Measurements from ENCODE around the gene KRTAP9-3. TPM values are rescaled to one million over a fixed set of nuclear protein-coding genes. Genes with fewer than 3 reads are reported as not detected.

The KRTAP9-3 gene
- total and polyA plus RNA-seq, 7 experiments from 2014 or later: not detected

DNA sequence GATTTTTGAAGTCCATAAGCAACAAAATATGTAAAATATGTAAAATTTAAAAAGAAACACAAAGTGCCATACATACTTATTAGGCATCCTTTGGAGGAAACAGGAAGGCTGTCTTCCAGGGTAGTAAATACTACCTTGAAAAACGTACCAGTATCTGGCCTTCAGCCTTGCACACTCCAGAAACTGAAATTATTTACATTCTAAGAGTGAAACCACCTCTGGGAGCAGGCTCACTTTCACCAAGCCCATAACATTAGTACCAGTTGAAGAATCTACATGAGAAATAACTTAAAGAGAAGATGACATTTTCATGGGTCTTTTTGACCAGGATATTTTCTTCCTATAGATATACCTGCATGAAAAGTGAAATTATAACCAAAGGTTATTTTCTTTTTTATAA lies 36.2 kb upstream of the KRTAP9-3 start:
- CTCF ChIA-PET: interaction anchor here (0.7 kb wide), 1 partner anchor 29 kb away, joined by 3 read pairs; no protein-coding TSS in a partner anchor
- H3K4me1 Mint-ChIP-seq: no peaks in the 10 kb centered on the region

DNA sequence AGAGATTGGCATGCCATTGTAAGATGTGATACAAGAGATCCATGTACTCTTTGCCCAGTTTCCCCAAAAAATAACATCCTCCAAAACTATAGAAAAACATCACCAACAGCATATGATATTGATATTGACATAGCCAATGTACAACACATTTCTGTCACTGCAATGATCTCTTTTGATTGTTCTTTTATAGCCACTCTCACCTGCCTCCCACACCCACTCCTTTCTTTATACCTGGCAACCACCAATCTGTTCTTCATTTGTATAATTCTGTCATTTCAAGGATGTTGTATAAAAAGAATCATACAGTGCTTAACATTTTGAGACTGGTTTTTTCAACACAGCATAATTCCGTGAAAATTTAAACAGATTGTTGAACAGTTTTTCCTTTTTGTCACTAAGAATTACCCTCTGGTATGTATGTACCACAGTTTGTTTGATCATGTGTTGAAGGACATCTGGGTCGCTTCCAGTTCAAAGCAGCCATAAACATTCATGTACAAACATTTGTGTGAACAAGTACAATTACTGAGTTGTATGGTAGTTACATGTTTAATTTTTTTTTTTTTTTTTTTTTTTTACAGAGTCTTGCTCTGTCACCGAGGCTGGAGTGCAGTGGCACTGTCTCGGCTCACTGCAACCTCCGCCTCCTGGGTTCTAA lies 32.7 kb upstream of the KRTAP9-3 start:
- POLR2A ChIA-PET: no interaction called here
- no peaks in the 10 kb centered on the region for H3K27me3 ChIP-seq (ENCODE audit: control insufficient read depth in 2 of 2, insufficient read depth in 2 of 2, low read length in 2 of 2)
- no peak overlapping the region for H3K27ac ChIP-seq (ENCODE audit: low read depth, low read length)
- Mint-ChIP-seq H3K4me3 (no peak overlapping the region), H3K9me3 (peaks cover 0 to 8% (median 3%) of the 10 kb centered on the region in 11 donors), H3K36me3 (peaks cover 0 to 4% (median 0%) of the 10 kb centered on the region in 5 donors), H3K27ac (peak overlapping the region in 2 of 9 donors; percentile 10 to 52), H3K27me3 (peaks cover 0 to 4% (median 0%) of the 10 kb centered on the region in 5 donors), H3K4me1 (no peaks in the 10 kb centered on the region)
- CTCF ChIA-PET: no interaction called here
- no peaks in the 10 kb centered on the region for H3K9me3 ChIP-seq (ENCODE audit: control insufficient read depth in 2 of 3, low read length in 3 of 3)
- no peak overlapping the region for H3K4me3 ChIP-seq (ENCODE audit: low read length)
- intact Hi-C loops (cut with micrococcal nuclease): no loop called here
- no peaks in the 10 kb centered on the region for H3K36me3 ChIP-seq (ENCODE audit: control insufficient read depth in 2 of 3, insufficient read depth in 3 of 3, low read length in 3 of 3)
- no peaks in the 10 kb centered on the region for H3K4me1 ChIP-seq (ENCODE audit: control insufficient read depth in 2 of 2, insufficient read depth in 2 of 2, low read length in 2 of 2)
- ATAC-seq (no peak), DNase-seq (no peak)

More for the DNA sequence above, 36.2 kb upstream of the KRTAP9-3 start:
- H3K27me3 ChIP-seq (ENCODE audit: control insufficient read depth in 2 of 2, insufficient read depth in 2 of 2, low read length in 2 of 2): no peaks in the 10 kb centered on the region
- ATAC-seq: no peak
- Mint-ChIP-seq H3K27me3 (peaks cover 0 to 4% (median 1%) of the 10 kb centered on the region in 5 donors), H3K27ac (no peak overlapping the region), H3K9me3 (peaks cover 0 to 10% (median 3%) of the 10 kb centered on the region in 11 donors), H3K36me3 (peaks cover 0 to 4% (median 0%) of the 10 kb centered on the region in 5 donors), H3K4me3 (no peak overlapping the region)
- no peaks in the 10 kb centered on the region for H3K36me3 ChIP-seq (ENCODE audit: control insufficient read depth in 2 of 3, insufficient read depth in 3 of 3, low read length in 3 of 3)
- no peak overlapping the region for H3K4me3 ChIP-seq (ENCODE audit: low read length)
- H3K9me3 ChIP-seq (ENCODE audit: control insufficient read depth in 2 of 3, low read length in 3 of 3): no peaks in the 10 kb centered on the region
- no peak overlapping the region for H3K27ac ChIP-seq (ENCODE audit: low read depth, low read length)
- POLR2A ChIA-PET: no interaction called here
- H3K4me1 ChIP-seq (ENCODE audit: control insufficient read depth in 2 of 2, insufficient read depth in 2 of 2, low read length in 2 of 2): no peaks in the 10 kb centered on the region
- intact Hi-C loops (cut with micrococcal nuclease): no loop called here
- DNase-seq: no peak

DNA sequence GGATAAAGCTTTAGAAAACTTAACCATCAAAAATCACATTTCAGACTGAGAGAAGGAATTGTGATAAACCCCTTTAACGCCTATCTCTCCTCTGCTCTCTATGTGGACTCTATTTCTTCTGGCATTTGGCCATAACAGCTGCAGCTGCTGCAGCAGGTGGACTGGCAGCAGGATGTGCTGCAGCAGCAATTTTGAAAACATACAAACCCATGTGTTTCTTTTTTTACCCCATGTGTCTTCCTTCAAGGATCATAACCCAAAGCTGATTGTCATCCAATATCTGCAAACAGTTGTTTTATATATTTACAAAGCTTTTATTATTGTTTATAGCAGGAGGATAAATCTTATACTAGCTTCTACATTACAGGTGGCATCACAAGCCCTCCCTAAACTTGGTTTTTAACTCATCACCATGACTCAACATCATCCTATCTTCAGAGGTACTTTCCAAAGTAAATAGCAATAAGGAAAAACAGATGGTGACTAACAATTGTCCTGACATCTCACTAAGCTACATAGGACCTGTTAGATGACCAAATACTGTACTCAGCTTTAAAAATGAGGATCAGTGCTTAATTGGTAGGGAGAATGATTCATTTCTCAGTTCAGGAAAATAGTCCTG lies 20.3 kb upstream of the KRTAP9-3 start:
- intact Hi-C loops (cut with micrococcal nuclease): loop anchor here in 1 of 2 donors (5.0 kb wide), 1 partner anchor 110 kb away; no protein-coding TSS in a partner anchor
- peaks cover 0 to 30% (median 12%) of the 10 kb centered on the region in 5 donors for H3K27me3 Mint-ChIP-seq
- H3K9me3 ChIP-seq (ENCODE audit: control insufficient read depth in 2 of 3, low read length in 3 of 3): no peaks in the 10 kb centered on the region
- no peak overlapping the region for H3K4me3 ChIP-seq (ENCODE audit: low read length)
- no peak overlapping the region for H3K27ac Mint-ChIP-seq
- no peak overlapping the region for H3K4me3 Mint-ChIP-seq
- H3K36me3 ChIP-seq (ENCODE audit: control insufficient read depth in 2 of 3, insufficient read depth in 3 of 3, low read length in 3 of 3): no peaks in the 10 kb centered on the region
- no peak overlapping the region for H3K27ac ChIP-seq (ENCODE audit: low read depth, low read length)
- no peaks in the 10 kb centered on the region for H3K36me3 Mint-ChIP-seq
- ATAC-seq (no peak), DNase-seq (peak in 1 of 9 donors; percentile 1)
- POLR2A ChIA-PET: interaction anchor here (0.8 kb wide), 1 partner anchor 95 kb away, joined by 3 read pairs; no protein-coding TSS in a partner anchor
- peaks cover 0 to 5% of the 10 kb centered on the region in 2 donors for H3K27me3 ChIP-seq (ENCODE audit: control insufficient read depth in 2 of 2, insufficient read depth in 2 of 2, low read length in 2 of 2)
- CTCF ChIA-PET: interaction anchor here (1.0 kb wide), 1 partner anchor 103 kb away, joined by 3 read pairs; no protein-coding TSS in a partner anchor
- peaks cover 0 to 13% (median 6%) of the 10 kb centered on the region in 7 donors for H3K4me1 Mint-ChIP-seq
- H3K9me3 Mint-ChIP-seq: peaks cover 0 to 6% (median 0%) of the 10 kb centered on the region in 11 donors
- no peaks in the 10 kb centered on the region for H3K4me1 ChIP-seq (ENCODE audit: control insufficient read depth in 2 of 2, insufficient read depth in 2 of 2, low read length in 2 of 2)

DNA sequence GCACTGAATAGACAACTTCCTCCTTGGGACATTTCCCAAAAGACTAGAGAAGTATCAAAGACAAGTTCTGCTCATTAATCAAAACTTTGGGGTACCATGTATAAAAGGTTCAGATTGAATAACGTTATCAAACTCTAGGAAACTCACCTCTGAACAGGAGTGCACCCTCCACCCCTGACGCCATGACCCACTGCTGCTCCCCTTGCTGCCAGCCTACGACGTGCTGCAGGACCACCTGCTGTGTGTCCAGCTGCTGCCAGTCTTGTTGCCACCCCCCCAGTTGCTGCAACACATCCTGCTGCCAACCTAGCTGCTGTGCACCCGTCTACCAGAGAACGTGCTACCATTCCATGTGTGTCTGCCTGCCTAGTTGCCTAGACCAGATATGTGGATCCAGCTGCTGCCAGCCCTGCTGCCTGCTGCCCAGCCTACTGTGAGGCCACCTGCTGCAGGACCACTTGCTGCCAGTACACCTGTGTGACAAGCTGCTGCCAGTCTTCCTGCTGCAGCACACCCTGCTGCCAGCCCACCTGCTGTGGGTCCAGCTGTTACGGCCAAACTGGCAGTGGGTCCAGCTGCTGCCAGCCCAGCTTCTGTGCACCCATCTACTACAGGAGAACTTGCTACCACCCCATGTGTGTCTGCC lies 19.6 kb upstream of the KRTAP9-3 start:
- H3K27ac Mint-ChIP-seq: peak overlapping the region in 1 of 9 donors; percentile 36

DNA sequence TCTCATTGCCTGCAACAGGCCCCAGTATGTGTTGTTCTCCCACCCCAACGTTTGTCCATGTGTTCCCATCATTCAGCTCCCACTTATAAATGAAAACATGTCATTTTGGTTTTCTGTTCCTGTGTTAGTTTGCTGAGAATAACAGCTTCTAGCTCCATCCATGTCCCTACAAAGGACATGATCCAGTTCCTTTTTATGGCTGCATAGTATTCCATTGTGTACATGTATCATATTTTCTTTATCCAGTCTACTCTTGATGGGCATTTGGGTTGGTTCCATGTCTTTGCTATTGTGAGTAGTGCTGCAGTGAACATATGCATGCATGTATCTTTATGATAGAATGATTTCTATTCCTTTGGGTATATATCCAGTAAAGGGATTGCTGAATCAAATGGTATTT lies 16.6 kb upstream of the KRTAP9-3 start:
- no peak overlapping the region for H3K27ac ChIP-seq (ENCODE audit: low read depth, low read length)
- DNase-seq (no peak), ATAC-seq (no peak)
- H3K4me3 ChIP-seq (ENCODE audit: low read length): no peak overlapping the region
- Mint-ChIP-seq H3K4me1 (peaks cover 0 to 13% (median 6%) of the 10 kb centered on the region in 7 donors), H3K4me3 (no peak overlapping the region), H3K9me3 (peaks cover 0 to 9% (median 0%) of the 10 kb centered on the region in 11 donors), H3K27me3 (peaks cover 0 to 15% (median 5%) of the 10 kb centered on the region in 5 donors), H3K36me3 (peaks cover 0 to 4% (median 0%) of the 10 kb centered on the region in 5 donors), H3K27ac (no peak overlapping the region)
- no peaks in the 10 kb centered on the region for H3K36me3 ChIP-seq (ENCODE audit: control insufficient read depth in 2 of 3, insufficient read depth in 3 of 3, low read length in 3 of 3)
- no peaks in the 10 kb centered on the region for H3K4me1 ChIP-seq (ENCODE audit: control insufficient read depth in 2 of 2, insufficient read depth in 2 of 2, low read length in 2 of 2)
- peaks cover 0 to 5% of the 10 kb centered on the region in 2 donors for H3K27me3 ChIP-seq (ENCODE audit: control insufficient read depth in 2 of 2, insufficient read depth in 2 of 2, low read length in 2 of 2)
- POLR2A ChIA-PET: interaction anchor here (0.6 kb wide), 1 partner anchor 1144 kb away, joined by 3 read pairs; no protein-coding TSS in a partner anchor
- no peaks in the 10 kb centered on the region for H3K9me3 ChIP-seq (ENCODE audit: control insufficient read depth in 2 of 3, low read length in 3 of 3)
- intact Hi-C loops (cut with micrococcal nuclease): no loop called here
- CTCF ChIA-PET: interaction anchor here (0.6 to 1.2 kb wide), 2 partner anchors 14 to 106 kb away, joined by 3 read pairs; no protein-coding TSS in a partner anchor

More for the DNA sequence above, 19.6 kb upstream of the KRTAP9-3 start:
- no peaks in the 10 kb centered on the region for H3K9me3 ChIP-seq (ENCODE audit: control insufficient read depth in 2 of 3, low read length in 3 of 3)
- DNase-seq (no peak), ATAC-seq (no peak)
- Mint-ChIP-seq H3K36me3 (no peaks in the 10 kb centered on the region), H3K9me3 (peaks cover 0 to 6% (median 0%) of the 10 kb centered on the region in 11 donors), H3K4me1 (peaks cover 0 to 13% (median 6%) of the 10 kb centered on the region in 7 donors), H3K27me3 (peaks cover 0 to 28% (median 15%) of the 10 kb centered on the region in 5 donors), H3K4me3 (no peak overlapping the region)
- H3K27me3 ChIP-seq (ENCODE audit: control insufficient read depth in 2 of 2, insufficient read depth in 2 of 2, low read length in 2 of 2): peaks cover 0 to 5% of the 10 kb centered on the region in 2 donors
- H3K36me3 ChIP-seq (ENCODE audit: control insufficient read depth in 2 of 3, insufficient read depth in 3 of 3, low read length in 3 of 3): no peaks in the 10 kb centered on the region
- H3K4me3 ChIP-seq (ENCODE audit: low read length): no peak overlapping the region
- H3K4me1 ChIP-seq (ENCODE audit: control insufficient read depth in 2 of 2, insufficient read depth in 2 of 2, low read length in 2 of 2): no peaks in the 10 kb centered on the region
- H3K27ac ChIP-seq (ENCODE audit: low read depth, low read length): no peak overlapping the region
- ChIA-PET POLR2A (interaction anchor here (0.8 kb wide), 1 partner anchor 94 kb away, joined by 3 read pairs; no protein-coding TSS in a partner anchor), CTCF (interaction anchor here (0.5 to 1.0 kb wide), 2 partner anchors 99 to 102 kb away, joined by 3 read pairs; no protein-coding TSS in a partner anchor)
- intact Hi-C loops (cut with micrococcal nuclease): loop anchor here in 1 of 2 donors (5.0 kb wide), 1 partner anchor 110 kb away; no protein-coding TSS in a partner anchor

DNA sequence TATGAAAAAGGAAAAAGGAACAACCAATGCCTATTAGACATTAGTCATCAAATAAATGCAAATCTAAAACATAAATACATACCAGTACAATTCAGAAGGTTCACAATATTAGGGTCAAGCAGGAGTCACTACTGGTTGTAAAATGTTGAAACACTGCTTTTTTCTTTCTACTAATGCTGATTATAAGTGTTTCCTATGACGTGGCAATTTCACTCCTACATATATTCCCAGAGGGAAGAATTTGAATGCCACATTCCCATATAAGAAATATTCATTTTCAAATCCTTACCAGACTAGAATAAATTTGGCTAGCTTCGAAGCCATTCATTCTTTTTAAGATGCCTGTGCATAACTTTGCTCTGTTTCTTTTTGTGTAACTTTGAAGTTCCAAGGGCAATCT lies 8.4 kb upstream of the KRTAP9-3 start:
- peaks cover 0 to 11% (median 0%) of the 10 kb centered on the region in 5 donors for H3K27me3 Mint-ChIP-seq
- Histone ChIP-seq H3K4me1 (ENCODE audit: control insufficient read depth in 2 of 2, insufficient read depth in 2 of 2, low read length in 2 of 2) (no peaks in the 10 kb centered on the region), H3K36me3 (ENCODE audit: control insufficient read depth in 2 of 3, insufficient read depth in 3 of 3, low read length in 3 of 3) (no peaks in the 10 kb centered on the region), H3K9me3 (ENCODE audit: control insufficient read depth in 2 of 3, low read length in 3 of 3) (no peaks in the 10 kb centered on the region), H3K27ac (ENCODE audit: low read depth, low read length) (no peak overlapping the region), H3K27me3 (ENCODE audit: control insufficient read depth in 2 of 2, insufficient read depth in 2 of 2, low read length in 2 of 2) (peaks cover 0 to 6% of the 10 kb centered on the region in 2 donors), H3K4me3 (ENCODE audit: low read length) (no peak overlapping the region)
- H3K4me3 Mint-ChIP-seq: no peak overlapping the region
- H3K9me3 Mint-ChIP-seq: peaks cover 0 to 9% (median 0%) of the 10 kb centered on the region in 11 donors
- ATAC-seq: no peak
- no peak for DNase-seq
- POLR2A ChIA-PET: no interaction called here
- peaks cover 0 to 4% (median 0%) of the 10 kb centered on the region in 5 donors for H3K36me3 Mint-ChIP-seq
- intact Hi-C loops (cut with micrococcal nuclease): no loop called here
- CTCF ChIA-PET: no interaction called here
- H3K4me1 Mint-ChIP-seq: peaks cover 0 to 6% (median 0%) of the 10 kb centered on the region in 7 donors
- H3K27ac Mint-ChIP-seq: no peak overlapping the region

Data from naive thymus-derived CD4-positive, alpha-beta T cell (primary cell).